GM20431 (cell line): ENCODE data around the gene C21orf58.
"Not testable (repeated sequence)": the region's sequence is repeated elsewhere in the genome, so short reads cannot be mapped to it uniquely, and the experiment has no call there.

ENCODE experiments used
- in situ Hi-C: fragments of 300-500 bp; cut with MseI, MboI; formaldehyde crosslinking; loops from one replicate; pipeline ENCODE4 v1.15.0; 2020; ENCODE audit warnings: low sequenced_read_pairs; ENCODE audit not compliant: unreplicated experiment

C21orf58 gene

DNA sequence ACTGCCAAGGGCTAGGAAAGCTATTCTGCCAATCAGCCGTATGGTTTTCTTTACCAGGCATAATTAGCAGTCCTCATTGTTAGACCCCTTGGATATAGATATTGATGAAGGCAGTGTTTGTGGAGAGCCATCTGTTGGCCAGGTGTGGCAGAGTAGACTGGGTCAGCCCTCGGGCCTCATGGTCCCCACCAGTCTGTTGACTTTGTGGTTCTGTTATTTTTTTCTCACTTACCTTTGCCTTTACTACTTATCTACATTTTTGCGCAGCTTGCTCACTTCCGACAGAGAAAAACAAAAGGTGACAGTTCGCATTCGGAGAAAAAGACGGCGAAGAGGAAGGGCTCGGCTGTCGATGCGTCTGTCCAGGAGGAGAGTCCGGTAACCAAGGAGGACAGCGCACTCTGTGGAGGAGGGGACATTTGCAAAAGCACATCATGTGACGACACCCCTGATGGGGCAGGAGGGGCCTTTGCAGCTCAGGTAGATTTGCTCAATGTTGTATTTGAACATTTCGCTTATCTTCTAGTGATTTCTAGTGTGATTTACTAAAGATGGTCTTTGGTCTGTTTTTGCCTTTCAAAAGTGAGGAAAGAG is 2.5 kb upstream of the C21orf58 start:
- in situ Hi-C loops: no loop called here

DNA sequence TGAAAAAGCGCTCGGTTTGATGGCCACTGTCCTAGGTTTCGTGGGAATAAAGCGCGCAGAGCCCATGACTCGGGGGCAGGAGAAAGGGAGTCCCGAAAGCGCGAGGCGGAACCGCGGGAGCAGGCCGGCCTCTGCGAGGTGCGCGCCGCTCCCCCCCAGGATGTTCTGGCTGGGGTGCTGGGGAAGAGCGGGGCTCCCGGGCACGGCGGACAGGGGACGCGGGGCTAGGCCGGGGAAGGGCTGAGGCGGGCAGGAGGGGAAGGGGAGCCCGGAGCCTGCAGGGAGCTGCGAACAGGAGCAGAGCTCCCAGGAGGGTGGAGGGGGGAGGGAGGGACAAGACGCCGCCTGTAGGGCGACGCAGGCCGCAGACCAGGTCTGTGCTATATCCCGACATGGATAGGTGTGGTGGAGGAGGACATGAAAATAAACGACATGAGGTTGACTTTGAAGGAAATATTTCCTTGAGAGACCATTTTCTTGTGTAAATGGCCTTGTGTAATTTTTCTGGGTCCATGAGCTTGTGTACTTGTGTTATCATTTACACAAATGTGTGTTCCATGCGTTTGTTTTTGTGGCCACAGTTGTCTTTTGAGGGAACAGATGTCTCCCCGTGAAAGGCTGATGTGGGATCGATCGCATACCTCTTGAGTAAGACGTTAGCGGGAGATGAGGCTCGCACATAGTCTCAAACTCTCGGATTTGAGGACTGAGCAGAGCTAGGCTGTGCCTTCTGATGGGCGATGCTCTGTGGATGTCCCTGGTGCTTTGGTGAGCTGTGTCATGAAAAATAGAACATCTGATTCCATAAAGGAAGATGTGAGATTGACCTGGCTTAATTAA is 1.6 kb upstream of the C21orf58 start:
- in situ Hi-C loops: no loop called here

DNA sequence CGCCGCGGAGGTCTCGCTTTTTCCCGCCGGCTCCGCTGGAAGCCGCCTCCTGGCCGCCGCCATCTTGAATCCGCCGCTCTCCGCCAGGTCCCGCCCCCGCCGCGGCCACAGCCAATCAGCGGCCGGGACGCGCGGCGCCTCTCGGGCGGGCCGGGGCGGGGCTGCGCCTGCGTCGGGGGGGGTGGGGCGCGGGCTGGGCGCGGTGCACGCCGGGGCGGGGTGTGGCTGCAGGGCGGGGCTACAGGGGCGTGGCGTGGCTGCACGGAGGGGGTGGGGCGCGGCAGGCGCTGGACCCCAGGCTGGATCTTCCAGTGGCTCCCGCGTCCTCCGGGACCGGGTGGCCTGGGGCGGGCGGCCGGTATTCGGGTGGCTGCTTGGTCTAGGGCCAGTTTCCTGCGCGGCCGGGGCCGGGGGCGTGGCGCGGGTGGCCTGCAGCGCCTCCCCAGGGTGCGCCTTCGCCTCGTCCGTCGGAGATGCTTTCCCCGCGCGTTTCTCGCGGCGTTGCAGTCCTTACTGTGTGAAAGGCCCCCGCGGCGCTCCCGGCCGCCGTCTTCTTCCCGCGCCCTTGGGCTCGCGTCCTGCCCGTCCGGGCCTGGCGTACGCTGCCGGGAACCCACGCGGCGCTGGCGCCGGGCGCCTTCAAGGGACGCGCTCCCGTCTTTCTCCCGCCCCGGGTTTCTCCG is 861 bp upstream of the C21orf58 start:
- in situ Hi-C loops: no loop called here

GRCh38 chr21:46323227-46323709 is 402 bp downstream of the C21orf58 start:
- in situ Hi-C loops: no loop called here

GRCh38 chr21:46322351-46323226 is 1.1 kb downstream of the C21orf58 start:
- in situ Hi-C loops: no loop called here

DNA sequence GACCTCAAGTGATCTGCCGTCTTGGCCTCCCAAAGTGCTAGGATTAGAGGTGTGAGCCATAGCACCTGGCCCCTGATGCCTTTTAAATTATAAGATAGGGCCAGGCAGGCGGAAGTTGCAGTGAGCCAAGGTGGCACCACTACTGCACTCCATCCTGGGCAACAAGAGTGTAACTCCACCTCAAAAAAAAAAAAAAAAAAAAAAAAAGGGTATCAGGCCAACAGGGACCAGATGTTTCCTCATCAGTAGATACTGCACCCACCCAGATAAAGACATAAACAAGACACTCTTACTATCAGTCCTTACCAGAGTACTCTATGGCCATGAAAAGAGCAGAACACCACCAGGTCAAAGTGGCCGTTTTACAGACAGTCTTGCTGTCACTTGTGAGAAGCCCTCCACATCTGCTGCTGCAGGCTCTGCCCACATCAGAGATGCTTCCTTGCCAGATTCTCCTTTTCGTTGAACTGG is 3.3 kb downstream of the C21orf58 start:
- in situ Hi-C loops: no loop called here

DNA sequence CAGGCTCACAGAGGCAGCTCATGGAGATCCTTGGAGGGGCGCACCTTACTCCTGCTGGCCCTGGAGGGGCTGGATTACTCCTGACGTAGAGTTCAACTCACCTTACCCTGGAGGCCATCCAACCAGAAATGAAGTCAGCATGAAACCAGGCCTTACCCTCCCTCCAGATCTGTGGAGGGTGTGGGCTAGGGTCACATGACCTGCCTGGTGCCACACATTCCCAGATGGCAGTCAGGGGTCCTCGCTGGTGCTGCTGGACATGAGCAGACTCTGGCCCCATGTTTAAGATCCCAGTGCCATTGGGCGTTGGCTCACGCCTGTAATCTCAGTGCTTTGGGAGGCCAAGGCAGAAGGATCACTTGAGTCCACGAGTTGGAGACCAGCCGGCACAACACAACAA is 4.5 kb downstream of the C21orf58 start:
- in situ Hi-C loops: no loop called here

- in situ Hi-C loops: no loop called here
Observed at GRCh38 chr21:46318464-46318845, 5.2 kb downstream of the C21orf58 start.

GRCh38 chr21:46317710-46318463 is 5.8 kb downstream of the C21orf58 start:
- in situ Hi-C loops: no loop called here

GRCh38 chr21:46316708-46317324 is 6.9 kb downstream of the C21orf58 start:
- in situ Hi-C loops: no loop called here

- in situ Hi-C loops: no loop called here
Observed at GRCh38 chr21:46314441-46315020, 9.1 kb downstream of the C21orf58 start.

DNA sequence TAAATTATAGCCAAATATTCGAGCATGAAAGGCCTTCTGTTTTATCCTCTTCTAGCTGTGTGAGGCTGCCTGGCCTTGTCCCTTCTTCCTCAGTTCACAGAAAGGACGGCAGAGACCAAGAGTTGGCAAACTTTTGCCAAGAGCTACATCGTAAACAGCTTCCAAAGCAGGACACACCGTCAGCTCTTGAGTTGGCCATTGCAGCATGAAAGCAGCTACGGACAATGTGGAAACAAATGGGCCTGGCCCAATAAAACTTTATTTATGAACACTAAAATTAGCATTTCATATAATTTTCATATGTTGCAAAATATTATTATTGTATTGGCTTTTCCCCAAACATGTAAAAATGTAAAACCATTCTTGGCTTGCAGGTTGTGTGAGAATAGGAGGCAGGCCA is 10.7 kb downstream of the C21orf58 start:
- in situ Hi-C loops: no loop called here

- in situ Hi-C loops: no loop called here
Observed at GRCh38 chr21:46311568-46311967, 12.1 kb downstream of the C21orf58 start.

- in situ Hi-C loops: not testable (repeated sequence)
Observed at GRCh38 chr21:46310260-46310659, 13.4 kb downstream of the C21orf58 start.

DNA sequence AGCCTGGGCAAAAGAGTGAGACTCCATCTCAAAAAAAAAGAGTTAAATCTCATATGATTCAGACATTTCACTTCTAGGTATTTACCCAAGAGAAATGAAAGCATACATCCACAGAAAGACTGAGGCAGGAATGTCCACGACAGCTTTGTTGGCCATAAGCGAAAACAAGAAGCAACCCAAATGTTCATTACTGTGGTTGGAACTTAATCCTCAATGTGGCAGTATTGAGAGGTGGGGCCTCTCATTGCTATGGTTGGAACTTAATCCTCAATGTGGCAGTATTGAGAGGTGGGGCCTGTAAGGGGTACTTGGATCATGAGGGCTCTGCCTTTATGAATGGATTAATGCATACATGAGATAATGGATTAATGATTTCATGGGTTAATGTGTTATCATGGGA is 15.2 kb downstream of the C21orf58 start:
- in situ Hi-C loops: no loop called here

DNA sequence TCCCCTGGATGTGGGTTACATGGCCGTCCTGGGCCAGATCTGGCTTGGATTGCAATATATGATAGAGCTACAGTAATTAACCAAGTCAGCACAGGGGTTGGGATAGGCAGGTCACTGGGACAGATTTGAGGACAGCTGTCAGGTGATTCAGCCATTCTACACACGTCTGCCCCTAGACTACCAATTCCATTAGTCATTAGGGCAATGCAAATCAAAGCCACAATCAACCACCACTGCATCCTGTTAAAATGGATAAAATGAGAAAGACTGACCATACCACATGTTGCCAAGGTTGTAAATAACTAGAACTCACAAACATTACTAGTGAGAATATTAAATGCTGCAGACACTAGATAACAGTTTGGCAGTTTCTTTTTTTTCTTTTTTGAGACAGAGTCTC is 16.0 kb downstream of the C21orf58 start:
- in situ Hi-C loops: no loop called here

- in situ Hi-C loops: no loop called here
Observed at GRCh38 chr21:46304955-46305354, 18.7 kb downstream of the C21orf58 start.

DNA sequence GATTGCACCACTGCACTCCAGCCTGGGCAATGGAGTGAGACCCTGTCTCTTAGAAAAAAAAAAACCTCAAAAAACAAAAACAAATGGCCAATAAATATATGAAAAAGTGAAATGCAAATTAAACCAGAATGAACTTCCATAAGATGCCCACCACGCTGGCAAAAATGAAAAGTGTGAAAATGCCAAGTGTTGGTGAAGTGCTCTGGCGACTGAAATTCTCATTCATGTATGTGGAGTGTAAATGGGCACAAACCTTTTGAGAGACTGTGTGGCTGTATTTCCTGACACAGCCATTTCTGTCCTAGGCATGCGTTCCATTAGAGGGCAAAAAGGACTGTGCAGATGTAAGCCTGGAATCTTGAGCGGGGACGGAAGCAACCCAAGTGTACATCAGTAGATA is 19.2 kb downstream of the C21orf58 start:
- in situ Hi-C loops: no loop called here

DNA sequence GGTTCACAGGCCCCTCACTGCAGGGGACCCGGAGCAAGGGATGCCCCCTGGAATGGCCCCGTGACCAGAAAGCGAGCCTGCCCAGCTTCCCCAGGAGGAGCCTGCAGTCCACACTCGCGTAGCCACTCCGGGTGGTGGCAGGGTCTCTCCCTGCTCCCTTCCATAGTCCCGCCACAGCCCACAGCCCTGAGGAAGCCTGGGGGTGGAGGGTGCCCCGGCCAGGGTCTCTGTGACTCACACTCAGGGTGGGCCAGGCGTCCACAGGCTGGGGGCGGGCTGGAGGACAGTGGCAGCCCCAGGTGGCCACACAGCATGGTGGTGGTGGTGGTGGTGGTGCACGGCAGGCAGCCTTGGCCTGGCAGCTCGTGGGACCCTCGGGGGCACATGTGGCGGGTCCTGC is 21.9 kb downstream of the C21orf58 start:
- in situ Hi-C loops: no loop called here
